Measurements from ENCODE around the gene IL20RA.
"Not testable (repeated sequence)": the region's sequence is repeated elsewhere in the genome, so short reads cannot be mapped to it uniquely, and the experiment has no call there.

Gene IL20RA, protein sequence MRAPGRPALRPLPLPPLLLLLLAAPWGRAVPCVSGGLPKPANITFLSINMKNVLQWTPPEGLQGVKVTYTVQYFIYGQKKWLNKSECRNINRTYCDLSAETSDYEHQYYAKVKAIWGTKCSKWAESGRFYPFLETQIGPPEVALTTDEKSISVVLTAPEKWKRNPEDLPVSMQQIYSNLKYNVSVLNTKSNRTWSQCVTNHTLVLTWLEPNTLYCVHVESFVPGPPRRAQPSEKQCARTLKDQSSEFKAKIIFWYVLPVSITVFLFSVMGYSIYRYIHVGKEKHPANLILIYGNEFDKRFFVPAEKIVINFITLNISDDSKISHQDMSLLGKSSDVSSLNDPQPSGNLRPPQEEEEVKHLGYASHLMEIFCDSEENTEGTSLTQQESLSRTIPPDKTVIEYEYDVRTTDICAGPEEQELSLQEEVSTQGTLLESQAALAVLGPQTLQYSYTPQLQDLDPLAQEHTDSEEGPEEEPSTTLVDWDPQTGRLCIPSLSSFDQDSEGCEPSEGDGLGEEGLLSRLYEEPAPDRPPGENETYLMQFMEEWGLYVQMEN

DNA sequence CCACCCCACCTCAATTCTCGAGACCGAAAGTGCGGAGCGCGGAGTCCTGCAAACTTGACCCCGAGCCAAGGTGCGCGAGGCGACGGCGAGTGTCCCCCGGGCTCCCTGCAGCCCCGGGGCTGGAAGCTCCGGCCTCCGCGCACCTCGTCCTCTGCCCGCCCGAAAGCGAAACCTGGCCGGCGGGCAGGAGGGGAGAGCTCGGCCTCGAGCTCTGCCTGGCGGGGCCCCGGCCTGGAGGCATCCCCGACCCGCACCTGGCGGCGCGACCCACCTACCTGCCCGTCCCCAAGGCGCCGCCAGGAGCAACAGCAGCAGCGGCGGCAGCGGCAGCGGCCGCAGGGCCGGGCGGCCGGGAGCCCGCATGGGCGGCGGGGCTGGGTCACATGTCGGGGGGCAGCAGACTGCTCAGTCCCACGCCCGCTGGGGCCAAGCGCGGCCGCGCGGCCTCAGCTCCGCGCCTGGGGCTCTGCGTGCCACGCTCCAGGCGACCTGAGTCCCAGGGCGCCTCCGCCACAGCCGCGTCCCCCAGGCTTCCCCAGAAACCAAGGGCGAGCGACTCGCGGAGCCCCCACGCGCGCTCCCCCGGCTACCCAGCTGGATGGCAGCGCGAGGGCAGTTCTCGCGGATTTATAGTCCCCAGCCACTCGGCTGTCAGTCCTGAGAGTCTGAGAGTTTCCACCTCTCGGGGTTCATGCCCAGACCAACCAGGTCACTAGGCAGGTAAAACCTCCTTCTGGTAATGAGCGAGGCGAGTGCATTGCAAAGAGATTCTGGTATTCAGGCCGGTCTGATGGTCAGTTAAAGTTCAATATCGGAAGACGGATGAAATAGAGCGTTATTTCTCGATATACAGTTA lies at the start of gene IL20RA:
IL20RA (minus strand) TSS at position 600 of the 856 bp plus-strand sequence; CDS start at position 363, 237 bp downstream.
- peak; percentile 84 for DNase-seq

DNA sequence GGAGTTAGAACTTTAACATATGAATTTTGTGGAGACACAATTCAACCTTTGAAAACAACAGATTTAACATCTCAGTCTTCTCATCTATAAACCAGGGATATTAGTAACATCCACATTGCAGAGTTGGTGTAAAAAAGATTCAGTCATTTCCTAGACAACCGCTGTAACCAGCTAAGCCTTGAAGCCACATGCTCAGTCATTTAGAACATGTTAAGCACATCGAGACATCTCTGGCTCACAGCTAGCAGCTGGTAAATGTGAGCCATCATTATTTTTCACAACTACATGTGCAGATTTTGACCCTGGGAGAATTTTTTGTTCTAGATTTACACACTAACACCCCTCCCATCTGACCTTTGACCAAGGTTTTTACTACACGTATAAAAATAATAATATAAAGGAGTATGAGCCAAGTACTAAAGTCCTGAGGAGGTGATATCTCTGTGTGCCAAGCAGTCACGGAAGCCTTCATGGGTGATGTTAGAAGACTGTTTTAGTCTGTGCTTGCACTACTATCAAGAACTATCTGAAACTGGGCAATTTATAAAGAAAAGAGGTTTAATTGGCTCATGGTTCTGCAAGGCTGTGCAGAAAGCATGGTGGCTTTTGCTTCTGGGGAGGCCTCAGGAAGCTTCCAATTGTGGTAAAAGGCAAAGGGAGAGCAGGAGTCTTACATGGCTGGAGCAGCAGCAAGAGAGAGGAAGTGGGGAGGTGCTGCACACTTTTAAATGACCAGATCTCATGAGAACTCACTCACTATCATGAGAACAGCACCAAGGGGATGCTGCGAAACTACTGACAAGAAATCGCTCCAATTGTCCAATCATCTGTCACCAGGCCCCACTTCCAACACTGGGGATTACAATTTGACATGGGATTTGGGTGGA lies 48.7 kb upstream of the IL20RA start:
- DNase-seq, result no peak

DNA sequence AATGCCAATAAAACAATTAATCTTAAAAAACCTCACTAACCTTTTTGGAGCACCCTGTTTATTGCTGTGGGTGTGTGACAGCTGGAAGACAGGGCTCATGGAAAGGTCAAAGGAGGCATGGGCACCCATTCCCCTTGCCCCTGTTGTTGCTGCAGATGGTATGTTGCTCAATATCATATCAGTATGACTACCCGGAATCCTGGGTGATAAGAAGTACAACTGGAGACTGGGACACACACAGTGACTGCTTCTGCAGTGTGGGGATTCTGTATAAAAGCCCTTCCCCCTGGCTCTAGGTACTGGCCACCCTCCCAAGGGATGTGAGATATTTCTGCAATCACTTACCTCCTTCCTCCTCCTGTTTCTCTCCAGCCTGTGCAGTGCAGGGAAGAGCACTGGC lies 47.3 kb upstream of the IL20RA start:
- no peak for DNase-seq

DNA sequence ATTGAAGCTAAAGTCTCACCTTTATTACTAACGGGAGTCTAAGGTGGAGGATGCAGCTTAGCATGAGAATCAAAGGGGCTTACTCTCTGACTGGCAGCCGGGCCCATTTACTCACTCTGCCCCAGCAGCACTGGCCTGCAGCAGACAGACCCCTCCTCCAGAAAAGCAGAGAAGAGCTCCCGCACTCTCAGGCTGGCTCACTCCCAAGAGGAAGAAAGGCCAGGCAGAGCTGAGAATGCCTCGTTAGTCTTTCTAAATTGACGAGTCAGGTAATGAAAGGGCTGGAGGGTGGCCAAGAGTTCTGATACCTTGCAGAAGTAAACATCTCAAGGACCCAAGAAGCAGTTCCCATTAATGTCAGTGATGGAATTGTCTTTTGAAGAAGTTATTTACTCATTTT lies 44.5 kb upstream of the IL20RA start:
- no peak for DNase-seq

DNA sequence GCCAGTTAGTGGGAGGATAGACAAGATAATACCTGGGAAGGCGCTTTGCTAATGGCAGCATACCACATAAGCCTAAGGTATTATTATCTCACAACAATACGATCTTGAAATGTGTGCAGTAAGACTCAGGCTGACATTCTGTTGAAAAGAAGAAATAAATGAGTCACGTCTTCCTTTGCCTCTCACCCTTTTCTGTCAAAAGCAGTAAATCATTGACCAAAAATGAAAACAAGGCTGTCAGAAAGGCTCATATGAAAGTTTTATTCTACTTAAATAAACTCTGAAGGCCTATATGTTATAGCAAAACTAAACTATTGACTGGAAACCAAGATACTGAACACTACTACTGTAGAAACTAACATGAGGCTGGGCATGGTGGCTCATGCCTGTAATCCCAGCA lies 43.1 kb upstream of the IL20RA start:
- no peak for DNase-seq

DNA sequence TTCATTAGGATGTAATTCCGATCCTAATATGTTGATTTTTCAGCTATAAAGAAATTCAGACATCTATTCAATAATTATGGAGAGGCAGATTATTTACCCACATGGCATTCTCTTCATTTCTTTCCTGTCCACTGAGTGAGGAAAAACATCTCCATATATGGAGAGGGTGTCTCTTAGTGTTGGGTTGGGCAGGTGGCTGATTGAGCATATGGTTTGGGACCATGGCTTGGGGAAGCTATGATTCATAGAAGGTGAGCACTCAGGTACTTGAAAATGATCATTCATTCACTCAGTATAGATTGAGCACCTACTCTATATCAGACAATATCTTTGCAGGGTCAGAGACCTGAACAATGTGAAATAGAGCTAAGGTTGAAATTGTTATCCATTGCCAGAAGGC lies 41.3 kb upstream of the IL20RA start:
- DNase-seq, result no peak

DNA sequence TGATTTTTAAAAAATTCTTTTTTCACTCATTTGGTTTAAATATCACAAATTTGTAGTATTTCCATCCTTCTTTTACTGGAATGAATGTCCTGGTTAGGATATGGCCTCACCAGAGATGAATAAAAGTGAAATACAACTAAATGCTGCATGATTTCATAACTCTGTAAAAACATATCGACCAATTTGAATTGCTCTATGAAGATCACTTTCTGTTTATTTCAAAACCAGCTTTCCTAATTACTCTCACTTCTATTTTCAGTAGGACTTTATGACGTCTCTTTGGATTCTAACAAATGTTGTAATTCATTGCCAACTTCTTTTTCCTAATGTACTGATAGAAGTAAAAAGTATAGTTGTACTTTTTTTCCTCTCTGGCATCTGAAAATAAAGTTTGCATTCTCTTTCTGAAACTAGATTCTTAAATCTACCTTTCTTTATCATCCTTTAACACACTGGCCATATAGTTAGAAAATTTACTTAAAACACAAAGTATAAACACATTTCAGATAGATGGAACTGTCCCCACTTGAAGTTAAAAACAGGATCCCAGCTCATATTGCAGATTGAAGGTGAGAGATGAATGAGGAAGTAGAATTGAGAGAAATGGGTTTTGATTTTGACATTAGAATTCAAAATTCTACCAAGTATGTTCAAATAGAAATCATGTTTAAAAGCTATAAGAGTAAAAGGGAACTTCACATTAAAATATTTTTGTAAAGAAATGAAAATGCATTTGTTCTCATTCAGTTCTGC lies 40.3 kb upstream of the IL20RA start:
- no peak for DNase-seq

DNA sequence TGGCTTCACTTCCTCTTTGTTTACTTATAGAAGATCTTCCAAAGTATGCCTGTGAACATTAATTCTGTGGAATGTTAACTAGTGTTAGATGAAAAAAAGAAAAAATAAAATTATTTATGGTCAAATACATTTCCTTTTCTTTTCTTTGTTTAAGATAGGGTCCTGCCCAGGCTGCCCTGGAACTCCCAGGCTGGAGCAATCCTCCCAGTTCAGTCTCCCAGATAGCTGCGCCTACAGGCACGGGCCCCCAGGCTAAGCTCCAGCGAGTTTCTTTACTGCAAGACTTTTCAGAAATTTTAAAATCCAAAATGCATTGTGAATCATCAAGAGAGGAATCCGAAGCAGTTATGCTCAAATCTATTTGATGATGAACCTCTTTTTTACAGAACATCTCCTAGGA lies 39.3 kb upstream of the IL20RA start:
- no peak for DNase-seq

DNA sequence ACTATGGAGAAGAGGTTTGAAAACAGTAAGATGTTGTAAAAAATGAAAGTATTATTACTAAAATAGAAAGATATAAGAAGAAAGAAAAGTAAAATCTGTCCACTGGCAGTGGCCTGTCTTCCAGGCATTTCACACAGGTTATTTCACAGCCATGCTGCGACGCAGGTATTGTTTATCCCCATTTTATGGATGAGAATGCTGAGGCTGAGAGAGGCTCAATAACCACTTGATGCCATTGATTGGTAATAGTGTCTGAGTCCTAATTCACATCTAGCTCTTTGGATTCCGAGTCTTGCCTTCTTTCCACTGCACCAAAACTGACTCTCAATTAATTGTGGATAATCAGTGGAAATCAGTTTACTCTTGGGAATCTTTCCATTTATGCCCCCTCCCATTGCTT lies 37.2 kb upstream of the IL20RA start:
- DNase-seq, result no peak

DNA sequence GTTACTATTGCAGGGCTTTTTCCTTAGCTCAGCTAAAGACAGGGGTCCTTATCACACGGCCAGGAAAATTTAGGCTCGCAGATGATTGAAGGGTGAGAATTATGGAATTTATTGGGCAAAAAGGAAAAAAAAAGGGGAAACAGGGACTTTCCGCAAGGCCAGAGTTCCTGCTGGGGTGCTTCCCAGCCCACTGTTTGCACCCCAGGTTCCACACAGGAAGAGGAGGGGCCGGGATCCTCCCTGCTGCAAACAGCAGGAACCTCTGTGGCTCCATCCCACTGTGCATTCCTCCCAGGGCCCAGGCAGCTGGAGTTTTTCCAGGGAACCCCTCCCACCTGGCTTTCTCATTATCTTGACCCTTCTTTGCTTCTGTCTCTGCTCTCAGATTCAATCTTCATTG lies 35.9 kb upstream of the IL20RA start:
- no peak for DNase-seq

DNA sequence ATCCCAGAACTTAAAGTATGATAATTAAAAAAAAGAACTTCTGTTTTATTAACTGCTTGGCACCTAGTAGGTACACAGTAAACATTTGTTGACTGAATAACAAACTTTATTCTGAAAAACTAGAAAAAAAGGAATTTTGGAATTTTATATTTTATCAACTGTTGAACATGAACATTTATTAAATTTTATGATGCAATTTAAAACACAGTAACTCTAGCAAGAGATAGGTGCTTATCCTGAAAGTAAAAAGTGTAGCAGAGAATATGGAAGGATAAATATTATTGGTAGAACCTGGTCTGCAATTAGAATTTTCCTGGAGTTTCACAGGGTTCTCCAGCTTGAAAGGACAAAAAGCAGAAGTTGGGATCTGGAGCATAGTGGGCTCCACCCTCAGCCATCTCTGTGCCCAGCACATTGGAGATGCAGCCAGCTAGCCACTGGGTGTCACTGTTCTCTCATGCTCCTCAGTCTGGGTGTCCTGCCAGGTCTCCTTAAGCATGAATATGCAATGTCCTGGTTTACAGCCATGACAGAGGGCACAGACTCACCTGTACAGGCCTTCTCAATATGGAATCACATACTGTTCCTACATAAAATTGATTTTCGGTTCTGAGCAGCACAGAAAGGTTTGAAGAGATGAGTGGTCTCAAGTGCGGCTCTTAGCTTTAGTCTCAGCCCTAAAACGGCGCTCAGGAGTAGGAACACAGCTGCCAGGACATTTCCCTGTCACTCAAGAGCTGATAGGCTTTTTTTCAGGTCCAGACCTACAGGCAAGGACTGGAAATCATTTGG lies 31.7 kb upstream of the IL20RA start:
- peak; percentile 92 for DNase-seq

DNA sequence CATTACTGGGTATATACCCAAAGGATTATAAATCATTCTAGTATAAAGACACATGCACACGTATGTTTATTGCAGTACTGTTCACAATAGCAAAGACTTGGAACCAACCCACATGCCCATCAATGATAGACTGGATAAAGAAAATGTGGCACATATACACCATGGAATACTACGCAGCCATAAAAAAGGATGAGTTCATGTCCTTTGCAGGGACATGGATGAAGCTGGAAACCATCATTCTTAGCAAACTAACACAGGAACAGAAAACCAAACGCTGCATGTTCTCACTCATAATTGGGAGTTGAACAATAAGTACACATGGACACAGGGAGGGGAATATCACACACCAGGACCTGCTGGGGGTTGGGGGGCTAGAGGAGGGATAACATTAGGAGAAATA lies 31.0 kb upstream of the IL20RA start:
- DNase-seq, result not testable (repeated sequence)

DNA sequence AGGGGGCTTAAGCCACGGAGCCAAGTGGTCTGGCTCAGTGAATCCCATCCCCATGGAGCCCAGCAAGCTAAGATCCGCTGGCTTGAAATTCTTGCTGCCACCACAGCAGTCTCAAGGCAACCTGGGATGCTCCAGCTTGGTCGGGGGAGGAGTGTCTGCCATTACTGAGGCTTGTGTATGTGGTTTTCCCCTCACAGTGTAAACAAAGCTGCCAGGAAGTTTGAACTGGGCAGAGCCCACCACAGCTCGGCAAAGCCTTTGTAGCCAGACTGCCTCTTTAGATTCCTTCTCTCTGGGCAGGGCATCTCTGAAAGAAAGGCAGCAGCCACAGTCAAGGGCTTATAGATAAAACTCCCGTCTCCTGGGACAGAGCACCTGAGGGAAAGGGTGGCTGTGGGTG lies 25.5 kb upstream of the IL20RA start:
- DNase-seq, result no peak

DNA sequence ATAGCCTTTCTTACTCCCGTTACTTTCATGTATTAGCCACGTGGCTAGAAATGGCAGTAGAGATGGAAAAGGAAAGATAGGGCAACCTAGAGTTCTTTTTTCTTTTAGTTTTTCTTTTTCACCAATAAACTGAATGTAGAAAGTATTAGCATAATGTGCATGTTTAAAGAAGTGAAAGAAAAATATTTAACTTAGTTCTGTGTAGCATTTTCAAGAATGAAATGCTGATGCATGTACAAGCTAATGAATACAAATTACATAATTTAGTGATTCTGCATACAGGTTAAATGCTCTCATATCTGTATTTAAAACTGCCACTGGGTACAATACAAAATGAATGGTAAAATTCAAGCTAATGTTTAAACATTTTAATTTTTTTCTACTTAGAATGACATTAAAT lies 22.6 kb upstream of the IL20RA start:
- DNase-seq, result no peak

DNA sequence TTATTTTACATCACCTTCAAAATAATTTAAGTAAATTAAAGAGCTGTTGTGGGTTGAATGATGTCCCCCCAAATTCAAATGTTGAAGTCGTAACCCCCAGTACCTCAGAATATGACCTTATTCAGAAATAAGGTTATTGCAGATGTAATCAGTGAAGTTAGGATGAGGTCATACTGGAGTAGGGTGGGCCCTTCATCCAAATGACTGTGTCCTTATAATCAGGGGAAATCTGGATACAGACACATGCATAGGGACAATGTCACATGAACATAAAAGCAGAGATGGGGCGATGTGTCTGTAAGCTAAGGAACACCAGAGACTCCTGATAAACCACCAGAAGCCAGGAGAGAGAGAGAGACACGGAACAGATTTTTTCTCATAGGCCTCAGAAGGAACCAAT lies 13.3 kb upstream of the IL20RA start:
- DNase-seq, result no peak

DNA sequence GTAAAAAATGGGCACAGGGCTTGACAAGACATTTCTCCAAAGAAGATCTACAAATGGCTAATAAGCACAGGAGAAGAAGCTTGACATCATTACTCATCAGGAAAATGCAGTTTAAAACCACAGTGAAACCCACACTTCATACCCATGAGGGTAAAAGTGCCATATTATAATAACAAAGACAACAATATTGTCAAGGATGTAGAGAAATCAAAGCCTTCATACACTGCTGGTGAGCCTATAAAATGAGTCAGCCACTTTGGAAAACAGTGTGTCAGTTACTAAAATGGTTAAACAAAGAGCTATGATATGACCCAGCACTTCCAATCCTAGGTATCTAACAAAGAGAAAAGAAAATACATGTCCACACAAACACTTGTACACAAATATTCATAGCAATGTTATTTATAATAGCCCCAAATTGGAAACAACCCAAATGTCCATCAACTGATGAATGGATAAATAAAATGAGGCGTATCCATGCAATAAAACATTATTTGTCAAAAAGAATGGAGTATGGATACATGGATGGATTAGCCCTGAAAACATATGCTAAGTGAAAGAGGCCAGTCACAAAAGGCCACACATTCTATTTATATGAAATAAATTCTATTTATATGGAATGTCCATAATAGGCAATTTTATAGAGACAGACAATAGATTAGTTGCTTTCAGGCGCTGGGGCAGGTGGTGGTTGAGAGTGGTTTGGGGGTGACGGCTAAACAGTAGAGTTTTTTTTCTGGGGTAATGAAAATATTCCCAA lies 11.5 kb upstream of the IL20RA start:
- no peak for DNase-seq

DNA sequence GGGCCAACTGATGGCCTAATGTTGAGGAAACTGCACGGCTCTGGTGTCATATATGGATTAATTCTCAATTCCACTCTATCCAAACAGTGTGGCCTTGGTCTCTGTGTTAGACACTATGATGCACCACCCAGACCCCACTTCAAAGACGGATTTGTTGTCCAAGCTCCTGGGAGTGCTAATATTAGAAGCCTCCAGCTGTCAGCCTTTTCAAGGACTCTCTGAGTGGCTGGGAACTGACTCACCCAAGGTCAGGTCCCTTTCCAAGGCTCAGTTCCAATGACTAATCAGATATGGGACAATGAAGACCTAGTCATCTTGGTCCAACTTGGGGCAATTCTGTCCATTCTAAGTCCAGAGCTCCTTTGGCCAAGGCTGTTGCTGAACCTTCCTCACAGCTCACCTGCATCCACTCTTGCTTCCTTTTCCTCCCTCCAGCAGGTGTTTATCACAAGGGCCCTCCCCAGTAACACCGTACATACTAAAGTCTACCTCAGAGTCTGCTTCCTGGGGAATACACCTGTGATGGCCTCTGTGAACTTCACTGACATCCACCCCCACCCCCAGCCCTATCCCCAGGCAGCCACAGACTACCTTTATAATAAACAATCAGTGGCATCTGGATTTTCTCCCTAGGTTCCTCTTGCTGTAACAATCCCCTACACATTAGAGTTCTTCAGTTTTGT lies 7.2 kb upstream of the IL20RA start:
- DNase-seq, result peak; percentile 39

DNA sequence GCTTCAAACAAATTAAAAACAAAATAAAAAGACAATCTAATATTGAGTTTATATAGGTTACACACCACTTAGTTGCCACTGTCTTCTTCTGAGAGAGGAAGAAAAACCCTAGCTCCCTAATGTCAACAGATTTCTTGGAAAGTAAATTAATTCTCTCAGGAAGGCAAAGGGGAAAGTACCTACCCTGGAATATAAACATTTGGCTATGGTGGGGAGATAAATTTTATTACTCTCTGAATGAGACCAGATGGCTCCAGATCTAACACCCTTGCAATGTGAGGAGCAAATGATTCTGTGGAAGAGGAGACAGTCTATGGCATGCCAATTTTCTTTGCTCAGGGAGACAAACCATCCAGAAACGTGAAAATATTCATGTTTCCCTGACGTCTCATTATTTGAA lies 4.3 kb upstream of the IL20RA start:
- DNase-seq, result no peak

DNA sequence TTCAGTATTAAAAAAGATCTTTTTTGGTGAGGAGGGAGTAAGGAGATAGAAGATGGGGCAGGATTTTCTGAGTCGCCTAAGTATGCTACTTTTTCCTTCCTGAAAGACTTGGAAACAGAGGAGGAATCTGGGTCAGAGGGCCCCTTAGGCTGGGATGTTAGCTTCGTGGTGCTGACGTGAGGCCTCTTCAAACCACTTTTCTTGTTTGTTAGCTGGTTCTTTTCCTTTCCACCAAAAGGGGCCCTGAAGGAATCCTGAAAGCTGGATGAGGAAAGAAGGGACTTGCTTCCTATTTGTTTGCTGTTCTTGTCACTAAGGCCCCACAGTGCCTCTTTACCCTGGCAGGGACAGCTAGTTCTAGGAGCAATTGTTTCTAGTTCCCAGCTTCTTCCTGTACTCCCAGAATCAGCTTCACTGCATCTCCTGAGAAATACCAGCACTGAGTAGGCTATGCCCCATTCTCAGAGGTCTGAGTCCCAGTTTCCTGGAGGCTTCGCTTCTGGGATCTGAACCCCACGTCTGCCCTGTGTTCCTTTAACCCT lies 2.2 kb upstream of the IL20RA start:
- DNase-seq, result no peak
